HuH-7.5 (cell line): ENCODE data around the gene UAP1L1.

Source experiments
- DNase-seq: peaks from one replicate; pipeline ENCODE4 v3.0.0; 2011; ENCODE audit warnings: low spot score

The UAP1L1 gene

DNA sequence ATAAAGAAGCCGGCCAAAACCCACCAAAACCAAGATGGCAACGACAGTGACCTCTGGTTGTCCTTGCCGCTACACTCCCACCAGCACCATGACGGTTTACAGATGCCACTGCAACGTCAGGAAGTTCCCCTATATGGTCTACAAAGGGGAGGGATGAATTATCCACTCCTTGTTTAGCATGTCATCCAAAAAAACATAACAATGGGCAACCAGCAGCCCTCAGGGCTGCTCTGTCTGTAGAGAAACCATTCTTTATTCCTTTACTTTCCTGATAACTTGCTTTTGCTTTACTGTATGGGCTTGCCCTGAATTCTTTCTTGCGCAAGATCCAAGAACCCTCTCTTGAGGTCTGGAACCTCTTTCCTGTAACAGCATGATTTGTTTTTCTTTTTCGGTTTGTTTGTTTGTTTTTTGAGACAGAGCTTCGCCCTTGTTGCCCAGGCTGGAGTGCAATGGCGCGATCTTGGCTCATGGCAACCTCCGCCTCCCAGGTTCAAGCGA lies 2.0 kb upstream of the UAP1L1 start:
- no peak for DNase-seq

GRCh38 chr9:137076636-137077009 lies 694 bp upstream of the UAP1L1 start:
- DNase-seq = no peak

GRCh38 chr9:137077758-137078693 lies 709 bp downstream of the UAP1L1 start:
- no peak for DNase-seq

GRCh38 chr9:137078701-137079400 lies 1.5 kb downstream of the UAP1L1 start:
- DNase-seq = no peak

DNA sequence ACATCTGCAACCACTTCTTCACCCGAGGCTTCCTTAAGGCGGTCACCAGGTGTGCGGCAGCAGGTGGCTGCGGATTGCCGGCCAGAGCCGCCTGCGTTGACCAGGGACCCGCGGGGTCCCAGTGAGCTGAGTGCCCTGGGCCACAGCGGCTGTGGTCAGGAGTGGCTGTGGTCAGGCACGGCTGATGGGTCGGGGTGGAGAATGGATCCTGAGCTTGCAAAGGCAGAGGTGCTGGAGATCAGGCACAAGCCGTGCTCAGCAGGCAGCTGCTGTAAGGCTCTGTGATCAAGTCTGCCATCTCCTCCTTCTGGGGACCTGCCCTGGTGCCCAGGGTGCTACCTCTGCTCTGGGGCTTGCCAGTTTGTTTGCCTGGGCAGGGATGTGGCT lies 2.1 kb downstream of the UAP1L1 start:
- DNase-seq = no peak

GRCh38 chr9:137080260-137081122 lies 3.2 kb downstream of the UAP1L1 start:
- DNase-seq = no peak

DNA sequence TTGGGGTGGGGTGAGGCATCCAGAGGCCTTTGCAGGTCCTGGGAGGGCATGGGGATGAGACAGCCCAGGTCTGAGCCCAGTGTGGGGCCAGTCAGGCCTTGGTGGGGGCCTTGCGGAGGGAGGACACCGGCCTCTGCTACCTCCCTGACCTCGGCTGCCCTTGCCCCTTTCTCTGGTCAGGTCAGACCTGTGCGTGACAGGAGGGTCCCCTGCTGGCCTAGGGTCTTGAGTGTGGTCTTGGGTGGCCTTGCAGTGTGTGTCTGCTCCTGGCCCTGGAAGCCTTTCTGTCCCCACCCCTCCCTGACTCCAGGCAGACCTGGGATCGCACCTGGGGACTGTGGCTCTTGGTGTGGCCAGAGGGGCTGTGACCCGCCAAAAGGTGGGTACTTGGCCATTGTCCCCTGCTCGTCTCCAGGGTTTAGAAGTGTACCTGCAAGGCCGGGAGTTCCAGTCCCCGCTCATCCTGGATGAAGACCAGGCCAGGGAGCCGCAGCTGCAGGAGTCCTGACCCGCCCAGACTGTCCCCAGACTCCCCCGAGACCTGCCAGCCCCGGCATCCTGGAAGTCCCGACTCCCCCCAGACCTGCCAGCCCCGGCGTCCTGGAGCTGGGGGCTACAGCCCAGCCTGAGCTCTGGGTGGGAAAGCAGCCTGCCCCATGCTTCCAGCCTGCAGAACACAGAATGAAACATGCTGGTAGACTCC lies 5.1 kb downstream of the UAP1L1 start:
- DNase-seq = no peak

DNA sequence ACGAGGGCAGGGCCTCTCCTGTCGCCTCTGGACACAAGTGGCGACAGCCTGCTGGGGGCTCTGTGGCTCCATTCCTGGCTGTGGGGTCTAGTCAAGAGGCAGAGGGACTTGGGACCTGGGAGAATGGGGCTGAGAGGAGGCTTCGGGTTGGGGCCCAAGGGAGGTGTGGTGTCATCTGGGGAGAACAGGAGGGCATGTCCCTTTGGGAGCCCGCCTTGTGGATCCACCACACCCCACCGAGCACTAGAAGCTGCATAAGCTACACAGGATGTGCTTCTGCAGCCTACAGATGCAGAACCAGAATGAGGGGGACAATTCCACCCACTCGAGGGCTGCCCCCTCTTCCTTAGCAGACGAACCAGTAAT lies 5.6 kb downstream of the UAP1L1 start:
- DNase-seq = no peak

DNA sequence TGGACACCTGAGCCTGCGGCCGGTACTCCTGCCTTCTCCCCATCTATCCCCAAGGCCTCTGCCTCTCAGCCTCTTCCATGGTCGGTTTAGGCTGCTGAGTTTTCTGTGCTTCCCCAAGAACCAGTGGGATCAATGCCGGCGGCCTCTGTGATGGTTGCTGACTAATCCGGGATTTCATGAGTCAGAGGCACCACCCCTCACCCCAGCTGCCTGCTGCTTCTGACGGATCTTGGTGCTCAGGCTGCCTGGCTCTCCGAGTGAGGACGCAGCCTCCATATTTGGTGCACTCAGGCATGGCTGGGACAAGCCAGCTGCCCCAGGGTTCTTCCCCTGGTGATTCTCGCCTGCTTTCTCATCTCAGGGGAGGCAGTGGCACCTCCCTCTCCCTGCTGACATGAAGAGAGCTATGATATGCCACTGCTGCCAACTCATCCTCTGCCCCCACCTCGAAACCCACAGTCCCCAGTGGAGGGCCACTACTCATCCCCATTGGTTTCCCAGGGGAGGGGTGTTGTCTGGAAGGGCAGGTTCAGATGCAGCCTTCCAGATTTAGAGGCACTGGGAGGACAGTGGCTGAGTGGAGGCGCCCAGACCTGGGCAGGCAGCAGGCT lies 6.2 kb downstream of the UAP1L1 start:
- no peak for DNase-seq

DNA sequence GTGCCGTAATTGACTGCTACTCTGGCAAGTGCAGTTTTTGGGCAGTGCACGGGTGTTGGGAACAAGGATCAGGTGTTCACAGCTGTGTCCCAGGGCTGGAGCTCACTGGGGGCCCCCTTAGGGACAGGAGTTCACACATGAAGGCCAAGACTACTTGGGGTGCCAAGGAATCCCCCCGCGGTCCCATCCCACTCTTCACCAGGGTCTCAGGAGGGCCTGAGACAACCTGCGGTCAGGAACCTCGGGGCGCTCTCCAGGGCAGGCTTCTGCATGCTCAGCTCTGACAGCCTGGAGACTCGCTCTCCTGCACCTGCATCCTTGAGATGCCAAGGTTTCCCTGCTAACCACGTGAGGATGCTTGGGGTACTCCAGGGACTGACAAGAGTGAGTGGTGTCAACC lies 7.2 kb downstream of the UAP1L1 start:
- no peak for DNase-seq

GRCh38 chr9:137085920-137086530 lies 8.7 kb downstream of the UAP1L1 start:
- DNase-seq = peak; percentile 52

- DNase-seq = peak; percentile 98
These were observed 9.5 kb downstream of the UAP1L1 start, which contains the start of gene MAN1B1 for GRCh38 chr9:137086531-137087408. MAN1B1 (plus strand) TSS chr9:137086985; CDS start chr9:137087000, 15 bp downstream.

GRCh38 chr9:137087409-137087925 lies 10.2 kb downstream of the UAP1L1 start:
- peak; percentile 50 for DNase-seq

DNA sequence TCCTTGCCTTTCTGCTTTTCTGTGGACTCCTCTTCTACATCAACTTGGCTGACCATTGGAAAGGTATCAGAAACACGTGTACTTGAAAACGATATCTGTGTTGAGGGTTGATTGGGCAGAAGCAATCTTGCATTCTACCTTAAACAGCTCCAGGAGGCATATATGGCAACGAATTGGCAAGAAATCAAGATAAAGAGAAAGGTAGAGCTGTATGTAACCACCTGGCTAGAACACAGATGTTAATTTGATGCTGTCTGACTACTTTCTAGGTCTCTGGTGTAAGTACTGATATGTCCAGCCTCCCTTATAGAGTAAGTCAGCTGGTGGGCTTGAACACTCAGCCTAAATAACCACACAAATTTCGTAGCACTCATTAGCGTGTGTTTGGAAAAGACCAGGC lies 10.8 kb downstream of the UAP1L1 start:
- DNase-seq = no peak

GRCh38 chr9:137089232-137089947 lies 12.1 kb downstream of the UAP1L1 start:
- DNase-seq = no peak

DNA sequence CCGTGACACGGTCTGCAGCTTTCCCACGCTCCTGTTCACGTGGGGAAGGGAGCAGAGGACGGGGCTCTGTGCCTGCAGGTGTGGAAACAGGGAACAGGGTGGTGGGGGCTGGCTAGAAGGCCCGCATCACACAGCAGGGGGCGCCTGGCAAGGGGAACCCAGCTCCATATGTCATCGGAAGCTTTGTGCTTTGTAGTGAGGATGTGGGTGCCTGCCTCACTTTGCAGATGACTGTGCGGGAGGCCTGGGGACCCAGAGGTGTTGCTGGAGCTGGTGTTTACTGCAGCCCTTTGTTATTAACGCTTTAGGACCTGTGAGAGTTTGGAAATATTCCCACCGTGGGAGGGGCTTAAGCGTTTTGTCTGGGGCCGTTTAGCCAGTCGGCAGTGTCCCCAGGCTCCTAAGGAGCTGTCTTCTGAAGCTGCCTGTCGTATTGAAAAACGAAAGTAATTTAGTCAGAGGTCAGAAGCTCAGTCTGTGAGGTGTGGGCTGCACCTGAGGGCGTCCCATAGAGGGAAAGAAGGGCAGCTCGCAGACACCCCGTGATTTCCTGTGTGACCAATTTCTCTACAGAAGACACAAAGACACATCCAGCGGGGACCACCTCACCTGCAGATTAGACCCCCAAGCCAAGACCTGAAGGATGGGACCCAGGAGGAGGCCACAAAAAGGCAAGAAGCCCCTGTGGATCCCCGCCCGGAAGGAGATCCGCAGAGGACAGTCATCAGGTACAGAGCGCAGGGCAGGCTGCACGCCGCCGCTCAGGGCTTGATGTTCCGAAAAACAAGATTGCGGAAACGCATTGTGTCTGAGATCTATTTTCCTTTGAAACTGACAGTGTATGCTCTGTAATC lies 18.6 kb downstream of the UAP1L1 start:
- no peak for DNase-seq

DNA sequence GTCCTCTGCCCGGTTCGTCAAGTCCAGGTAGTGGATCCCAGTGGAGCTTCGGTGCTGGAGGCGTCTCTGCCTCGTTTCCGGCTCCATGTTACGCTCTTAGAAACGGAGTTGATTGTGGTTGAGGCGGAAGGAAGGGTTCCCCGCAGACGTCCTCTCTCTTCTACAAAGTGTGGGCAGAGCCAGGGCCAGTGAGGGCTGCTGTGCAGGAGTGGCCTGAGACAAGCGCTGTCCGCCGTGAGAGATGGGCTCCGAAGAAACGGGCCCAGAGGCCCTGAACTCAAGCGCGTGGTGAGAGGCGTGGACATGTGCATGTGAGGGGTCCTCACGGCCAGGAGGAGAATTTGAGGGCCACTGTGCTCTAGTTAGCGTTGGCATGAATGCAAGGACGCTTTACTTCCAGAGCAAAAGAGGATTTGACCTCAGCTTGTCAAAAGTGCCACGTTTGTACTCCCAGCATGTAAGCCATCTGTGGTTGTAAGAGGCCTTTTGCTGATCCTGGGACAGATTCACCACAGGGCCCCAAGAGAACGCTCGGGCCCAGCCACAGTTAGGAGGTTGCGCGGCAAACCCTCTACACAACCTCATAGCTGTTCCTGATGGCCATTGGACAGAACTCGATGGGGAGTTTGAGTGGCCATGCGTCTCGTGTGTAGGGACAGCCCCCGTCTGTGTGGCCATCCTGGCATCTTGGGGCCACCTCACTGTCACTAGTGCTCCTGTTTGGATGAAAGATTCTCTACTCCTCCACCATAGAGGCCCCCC lies 19.6 kb downstream of the UAP1L1 start:
- DNase-seq = no peak
